T-helper 1 cell treated with Interleukin-12 subunit alpha and Interleukin-12 subunit beta and Interleukin-4 antibody, amounts not matched to agents 30 μg/mL and 1 μg/mL, for 36 hours (primary cell): Measurements from ENCODE around the gene HLTF.
A peak's percentile ranks its signal among the peaks of the same experiment; 100 is the strongest.
"Not testable (repeated sequence)": the region's sequence is repeated elsewhere in the genome, so short reads cannot be mapped to it uniquely, and the experiment has no call there.

ENCODE experiments used
- H3K27ac Mint-ChIP-seq: one replicate; pipeline ENCODE4 v1.8.0; 2021; ENCODE audit warnings: mild to moderate bottlenecking, mixed read lengths
- H3K27me3 Mint-ChIP-seq: one replicate; pipeline ENCODE4 v1.8.0; 2021; ENCODE audit warnings: low read depth, mixed read lengths
- H3K36me3 Mint-ChIP-seq: one replicate; pipeline ENCODE4 v1.8.0; 2021; ENCODE audit warnings: low read depth, mixed read lengths
- H3K4me1 Mint-ChIP-seq: one replicate; pipeline ENCODE4 v1.8.0; 2021; ENCODE audit warnings: low read depth, mixed read lengths
- H3K4me3 Mint-ChIP-seq: one replicate; pipeline ENCODE4 v1.8.0; 2021; ENCODE audit warnings: mild to moderate bottlenecking, moderate library complexity, mixed read lengths
- H3K9me3 Mint-ChIP-seq: one replicate; pipeline ENCODE4 v1.8.0; 2021; ENCODE audit warnings: mixed read lengths

HLTF gene

GRCh38 chr3:148999806-149000205 lies 86.5 kb downstream of the HLTF start:
- H3K9me3 Mint-ChIP-seq: no peaks in the 10 kb centered on the region
- H3K36me3 Mint-ChIP-seq: peaks cover 54% of the 10 kb centered on the region
- H3K4me3 Mint-ChIP-seq: peak overlapping the region; percentile 36
- H3K4me1 Mint-ChIP-seq: peaks cover 47% of the 10 kb centered on the region
- H3K27me3 Mint-ChIP-seq: no peaks in the 10 kb centered on the region
- H3K27ac Mint-ChIP-seq: peak overlapping the region; percentile 57

- Mint-ChIP-seq H3K27me3 (no peaks in the 10 kb centered on the region), H3K4me1 (peaks cover 43% of the 10 kb centered on the region), H3K36me3 (peaks cover 53% of the 10 kb centered on the region), H3K9me3 (no peaks in the 10 kb centered on the region), H3K27ac (peak overlapping the region; percentile 71), H3K4me3 (peak overlapping the region; percentile 46)
Observed at GRCh38 chr3:148998715-148999423, 87.5 kb downstream of the HLTF start.

GRCh38 chr3:148998297-148998696 lies 88.0 kb downstream of the HLTF start:
- H3K9me3 Mint-ChIP-seq: no peaks in the 10 kb centered on the region
- H3K36me3 Mint-ChIP-seq: peaks cover 49% of the 10 kb centered on the region
- H3K27ac Mint-ChIP-seq: peak overlapping the region; percentile 71
- peaks cover 41% of the 10 kb centered on the region for H3K4me1 Mint-ChIP-seq
- H3K27me3 Mint-ChIP-seq: no peaks in the 10 kb centered on the region
- H3K4me3 Mint-ChIP-seq: no peak overlapping the region

- no peaks in the 10 kb centered on the region for H3K9me3 Mint-ChIP-seq
- peaks cover 49% of the 10 kb centered on the region for H3K36me3 Mint-ChIP-seq
- no peaks in the 10 kb centered on the region for H3K27me3 Mint-ChIP-seq
- peak overlapping the region; percentile 50 for H3K27ac Mint-ChIP-seq
- peaks cover 47% of the 10 kb centered on the region for H3K4me1 Mint-ChIP-seq
- H3K4me3 Mint-ChIP-seq: no peak overlapping the region
Observed at GRCh38 chr3:148997623-148998022, 88.7 kb downstream of the HLTF start.

- Mint-ChIP-seq H3K27ac (peak overlapping the region; percentile 73), H3K36me3 (peaks cover 22% of the 10 kb centered on the region), H3K4me3 (peak overlapping the region; percentile 77), H3K9me3 (no peaks in the 10 kb centered on the region), H3K27me3 (no peaks in the 10 kb centered on the region), H3K4me1 (peaks cover 32% of the 10 kb centered on the region)
Observed at GRCh38 chr3:148992635-148993255, 93.6 kb downstream of the HLTF start.

GRCh38 chr3:148992027-148992634 lies 94.2 kb downstream of the HLTF start:
- no peaks in the 10 kb centered on the region for H3K9me3 Mint-ChIP-seq
- no peaks in the 10 kb centered on the region for H3K27me3 Mint-ChIP-seq
- H3K36me3 Mint-ChIP-seq: peaks cover 18% of the 10 kb centered on the region
- H3K4me1 Mint-ChIP-seq: peaks cover 30% of the 10 kb centered on the region
- H3K27ac Mint-ChIP-seq: peak overlapping the region; percentile 73
- peak overlapping the region; percentile 77 for H3K4me3 Mint-ChIP-seq

- H3K4me3 Mint-ChIP-seq: peak within 1 kb of the TSS; percentile 80
- peaks cover 26% of the 10 kb centered on the region for H3K4me1 Mint-ChIP-seq
- peak within 1 kb of the TSS; percentile 87 for H3K27ac Mint-ChIP-seq
- H3K9me3 Mint-ChIP-seq: no peaks in the 10 kb centered on the region
- peaks cover 11% of the 10 kb centered on the region for H3K36me3 Mint-ChIP-seq
- H3K27me3 Mint-ChIP-seq: no peaks in the 10 kb centered on the region
Observed at GRCh38 chr3:148991219-148992026, 94.9 kb downstream of the HLTF start, which contains the start of gene GYG1. GYG1 (plus strand) TSS chr3:148991540; CDS start chr3:148991641, 101 bp downstream.

- peak overlapping the region; percentile 87 for H3K27ac Mint-ChIP-seq
- H3K36me3 Mint-ChIP-seq: peaks cover 1% of the 10 kb centered on the region
- peaks cover 3% of the 10 kb centered on the region for H3K27me3 Mint-ChIP-seq
- peak overlapping the region; percentile 80 for H3K4me3 Mint-ChIP-seq
- H3K4me1 Mint-ChIP-seq: peaks cover 24% of the 10 kb centered on the region
- H3K9me3 Mint-ChIP-seq: no peaks in the 10 kb centered on the region
Observed at GRCh38 chr3:148990236-148990635, 96.1 kb downstream of the HLTF start.

- H3K27ac Mint-ChIP-seq, H3K4me3 Mint-ChIP-seq, H3K9me3 Mint-ChIP-seq, H3K36me3 Mint-ChIP-seq, H3K27me3 Mint-ChIP-seq: not testable (repeated sequence)
- H3K4me1 Mint-ChIP-seq: peaks cover 16% of the 10 kb centered on the region
Observed at GRCh38 chr3:148987551-148987950, 98.8 kb downstream of the HLTF start.

GRCh38 chr3:148981273-148981672 lies 105.1 kb downstream of the HLTF start:
- H3K27me3 Mint-ChIP-seq: peaks cover 52% of the 10 kb centered on the region
- H3K27ac Mint-ChIP-seq: no peak overlapping the region

More at GRCh38 chr3:148981273-148981672, 105.1 kb downstream of the HLTF start:
- Mint-ChIP-seq H3K4me3 (no peak overlapping the region), H3K36me3 (peaks cover 1% of the 10 kb centered on the region), H3K4me1 (no peaks in the 10 kb centered on the region), H3K9me3 (no peaks in the 10 kb centered on the region)
